A549 (cell line): ENCODE measurements around the gene DRC3. TPM values are rescaled to one million over a fixed set of nuclear protein-coding genes. Genes with fewer than 3 reads are reported as not detected.
A peak's percentile ranks its signal among the peaks of the same experiment; 100 is the strongest.

ENCODE experiments used
- ATAC-seq, 2 experiments: fragments of 200-7000 bp in 1 of 2; fragments of >200 bp in 1 of 2; cut with Nextera tagmentation in 1 of 2; cut with Tn5 transposase in 1 of 2; 3 replicates each; pipeline versions ENCODE4 v1.8.0 to v1.9.1; 2018 to 2020; ENCODE audit warnings: mild to moderate bottlenecking in 1 of 2, moderate library complexity in 1 of 2
- CTCF ChIA-PET: fragments of 300-600 bp; sonication (Branson Sonifier 250); formaldehyde crosslinking; extraction: SDS; loops from one replicate; lab custom pipeline; 2021; ENCODE audit warnings: antibody characterized with exemption, inconsistent platforms; lab: Yijun Ruan, JAX
- POLR2A ChIA-PET: fragments of 350-600 bp; formaldehyde crosslinking; extraction: SDS; loops from one replicate; lab custom pipeline; 2021; ENCODE audit warnings: antibody characterized with exemption, inconsistent platforms; lab: Yijun Ruan, JAX
- DNase-seq, 2 experiments: peaks; one replicate each; pipeline versions ENCODE4 v3.0.0 to v3.0.0-alpha.2; 2011 to 2016; ENCODE audit warnings: low read depth in 1 of 2, low spot score in 1 of 2
- FAIRE-seq: peaks from 2 replicates; lab custom pipeline; 2011; peaks lifted over from hg19 to GRCh38; lab: Jason Lieb, UNC
- H3K27ac ChIP-seq, 2 experiments: fragments of >200 bp; sonication (Bioruptor Twin); formaldehyde crosslinking; 3 replicates each; pipeline ENCODE4 v1.5.1; 2016 to 2017
- H3K4me1 ChIP-seq: fragments of >200 bp; sonication (Bioruptor Twin); formaldehyde crosslinking; 3 replicates; pipeline ENCODE4 v1.6.1; 2016
- H3K4me2 ChIP-seq: fragments of >200 bp; sonication (Bioruptor Twin); formaldehyde crosslinking; 3 replicates; pipeline ENCODE4 v1.6.1; 2016
- H3K4me3 ChIP-seq: fragments of >200 bp; sonication (Bioruptor Twin); formaldehyde crosslinking; 3 replicates; pipeline ENCODE4 v1.5.1; 2016
- H3K9me3 ChIP-seq: fragments of >200 bp; sonication (Bioruptor Twin); formaldehyde crosslinking; 3 replicates; pipeline ENCODE4 v1.6.1; 2016
- BCL3 ChIP-seq: fragments of >200 bp; sonication (Bioruptor Twin); formaldehyde crosslinking; IDR thresholded peaks from 3 replicates; pipeline ENCODE4 v1.6.1; 2016
- BHLHE40 ChIP-seq: IDR thresholded peaks from 2 replicates; pipeline ENCODE4 v1.6.1; 2012; ENCODE audit warnings: low read depth, low read length, inconsistent platforms
- CBX8 ChIP-seq: fragments of 200-600 bp; sonication (generic); IDR thresholded peaks from 2 replicates; pipeline ENCODE4 v1.6.1; 2016
- CTCF ChIP-seq: fragments of >200 bp; sonication (Bioruptor Twin); formaldehyde crosslinking; IDR thresholded peaks from 3 replicates; pipeline ENCODE4 v1.5.1; 2016
- E2F6 ChIP-seq: IDR thresholded peaks from 2 replicates; pipeline ENCODE4 v1.6.1; 2012; ENCODE audit warnings: low read depth, borderline replicate concordance
- EHF ChIP-seq: fragments of 250-450 bp; sonication (Bioruptor Pico); IDR thresholded peaks from 2 replicates; pipeline ENCODE4 v1.5.0; 2020; ENCODE audit warnings: mild to moderate bottlenecking
- FOSB ChIP-seq: fragments of 250-450 bp; sonication (Bioruptor Pico); IDR thresholded peaks from 2 replicates; pipeline ENCODE4 v1.5.0; 2020; ENCODE audit warnings: mild to moderate bottlenecking, moderate library complexity
- FOSL2 ChIP-seq, 2 experiments: fragments of 450-650 bp in 1 of 2; fragments of >200 bp in 1 of 2; sonication (Bioruptor Twin) in 1 of 2; formaldehyde crosslinking; IDR thresholded peaks; 2 replicates each; pipeline versions ENCODE4 v1.5.0 to v1.6.1; 2016 to 2020; ENCODE audit warnings: mild to moderate bottlenecking in 1 of 2, moderate library complexity in 1 of 2
- GATA3 ChIP-seq: IDR thresholded peaks from 2 replicates; pipeline ENCODE4 v1.6.1; 2012; ENCODE audit warnings: borderline replicate concordance
- HDAC2 ChIP-seq: fragments of 200-600 bp; sonication (generic); IDR thresholded peaks from 2 replicates; pipeline ENCODE4 v1.6.1; 2016
- HES2 ChIP-seq: fragments of >200 bp; sonication (Bioruptor Twin); formaldehyde crosslinking; IDR thresholded peaks from 2 replicates; pipeline ENCODE4 v1.6.1; 2016
- HOXB5 ChIP-seq: fragments of 250-450 bp; sonication (Bioruptor Pico); IDR thresholded peaks from 2 replicates; pipeline ENCODE4 v1.5.0; 2020; ENCODE audit warnings: mild to moderate bottlenecking, moderate library complexity
- MYC ChIP-seq: IDR thresholded peaks from 2 replicates; pipeline ENCODE4 v1.6.1; 2012; ENCODE audit warnings: mild to moderate bottlenecking, inconsistent platforms, low read length, improper control_type of control experiment, borderline replicate concordance
- NR3C1 ChIP-seq: fragments of >200 bp; sonication (Bioruptor Twin); formaldehyde crosslinking; IDR thresholded peaks from 3 replicates; pipeline ENCODE4 v1.6.1; 2017
- PBX3 ChIP-seq: IDR thresholded peaks from 2 replicates; pipeline ENCODE4 v1.6.1; 2012
- PHF8 ChIP-seq: fragments of 200-600 bp; sonication (generic); IDR thresholded peaks from 2 replicates; pipeline ENCODE4 v1.6.1; 2016; ENCODE audit warnings: low read depth, mild to moderate bottlenecking, antibody characterized with exemption, moderate library complexity, borderline replicate concordance
- POLR2AphosphoS2 ChIP-seq: conservative IDR thresholded peaks from 2 replicates; pipeline ENCODE4 v1.6.1; 2012; ENCODE audit warnings: low read length, improper control_type of control experiment, inconsistent platforms
- RAD21 ChIP-seq, 2 experiments: fragments of >200 bp in 1 of 2; sonication (Bioruptor Twin) in 1 of 2; formaldehyde crosslinking in 1 of 2; IDR thresholded peaks in 1 of 2; conservative IDR thresholded peaks in 1 of 2; 2 replicates in 1 of 2; 3 replicates in 1 of 2; pipeline ENCODE4 v1.6.1; 2012 to 2018; ENCODE audit warnings: inconsistent platforms in 1 of 2
- SMC3 ChIP-seq: fragments of >200 bp; sonication (Bioruptor Twin); formaldehyde crosslinking; IDR thresholded peaks from 3 replicates; pipeline ENCODE4 v1.6.1; 2018; ENCODE audit warnings: inconsistent platforms
- SREBF2 ChIP-seq: fragments of 450-650 bp; IDR thresholded peaks from 2 replicates; pipeline ENCODE4 v1.6.1; 2014; ENCODE audit warnings: mild to moderate bottlenecking, moderate library complexity
- ZFP36 ChIP-seq: fragments of 450-650 bp; IDR thresholded peaks from 2 replicates; pipeline ENCODE4 v1.6.1; 2014; ENCODE audit warnings: borderline replicate concordance; ENCODE audit not compliant: partially characterized antibody
- WGBS: methylation state at CpG from one replicate; pipeline ENCODE4 v1.1.6; 2017; ENCODE audit errors: missing lambda C conversion rate; 5-methylcytosine and 5-hydroxymethylcytosine counted together
- polyA plus RNA-seq, 4 experiments: library from polyadenylated mRNA; depleted of rRNA in 3 of 4; stranded (reverse); fragments of >200 nt; fragmentation: RNase III in 1 of 4; extraction: RNeasy Plus Mini Kit Qiagen cat#74134 plus additional on column Dnase treatment in 1 of 4; gene quantifications; 2 replicates in 3 of 4; 3 replicates in 1 of 4; pipeline ENCODE4 v1.2.3, GENCODE V29; 2011 to 2017

DRC3 gene
- polyA plus RNA-seq, 2 of the 4 experiments (the other 2 are of a cell fraction): 2.9 to 3.1 TPM

GRCh38 chr17:18031955-18032354 is 59.3 kb downstream of the DRC3 start:
- Histone ChIP-seq H3K4me1 (no peaks in the 10 kb centered on the region), H3K9me3 (no peaks in the 10 kb centered on the region), H3K27ac (no peak overlapping the region), H3K4me3 (no peak overlapping the region), H3K4me2 (no peak overlapping the region)
- no peak for ATAC-seq
- DNase-seq: no peak
- 90% methylated on average over 2 of the region's 2 CpGs for WGBS
- no peak for FAIRE-seq
- TF ChIP-seq HES2 (no peak), BHLHE40 (no peak), E2F6 (no peak), FOSB (CRISPR knock-in tag) (no peak), GATA3 (no peak), HOXB5 (no peak), HDAC2 (no peak), SREBF2 (no peak), POLR2AphosphoS2 (no peak), BCL3 (no peak), CBX8 (no peak)
- ChIA-PET POLR2A (no interaction called here), CTCF (interaction anchor here (1.1 to 8.3 kb wide), 12 partner anchors 17 to 354 kb away, joined by 5 to 214 read pairs (median 18); partner anchors contain the start of genes DRC3 and TOM1L2)

GRCh38 chr17:18033442-18034099 is 60.9 kb downstream of the DRC3 start:
- CTCF ChIA-PET: interaction anchor here (0.6 to 8.3 kb wide), 76 partner anchors 8 to 697 kb away, joined by 3 to 214 read pairs (median 5); partner anchors contain the start of genes DRC3, RAI1 and TOM1L2

More at GRCh38 chr17:18033442-18034099, 60.9 kb downstream of the DRC3 start:
- peak; percentile 93 for TF ChIP-seq CTCF
- TF ChIP-seq HES2: no peak
- TF ChIP-seq ZFP36: no peak
- no peak for TF ChIP-seq SREBF2
- no peak for TF ChIP-seq FOSL2 (IDR thresholded peaks at IDR 0.05)
- no peak for TF ChIP-seq FOSL2 (CRISPR knock-in tag; IDR thresholded peaks at IDR 0.05)
- TF ChIP-seq MYC: no peak
- no peak for TF ChIP-seq EHF (CRISPR knock-in tag)
- no peak for TF ChIP-seq PBX3
- TF ChIP-seq SMC3: peak; percentile 95
- no peak for TF ChIP-seq HOXB5
- TF ChIP-seq NR3C1: no peak
- TF ChIP-seq POLR2AphosphoS2: no peak
- no peak for TF ChIP-seq PHF8
- TF ChIP-seq RAD21 (conservative IDR thresholded peaks at IDR 0.05 in 1 of 2, IDR thresholded peaks at IDR 0.05 in 1 of 2): peak; percentile 96 to 98
- DNase-seq: peak; percentile 86 to 89
- peak; percentile 96 to 97 for ATAC-seq
- H3K9me3 ChIP-seq: no peaks in the 10 kb centered on the region
- H3K4me1 ChIP-seq: peaks cover 10% of the 10 kb centered on the region; the same call in 2 of the 3 replicates
- WGBS: 22% methylated on average over 5 of the region's 5 CpGs
- H3K27ac ChIP-seq: peak overlapping the region in 1 of 2 experiments; percentile 27; a peak in 1 of 6 replicates
- no peak overlapping the region for H3K4me2 ChIP-seq
- no peak overlapping the region for H3K4me3 ChIP-seq
- POLR2A ChIA-PET: interaction anchor here (0.6 to 1.4 kb wide), 4 partner anchors 11 to 114 kb away, joined by 3 to 4 read pairs (median 3); no protein-coding TSS in a partner anchor
- no peak for FAIRE-seq
